KMS-11 (cell line): ENCODE data around the gene LSMEM2.

Experiments used
- H2AFZ ChIP-seq: fragments of 200-600 bp; sonication (generic); 2 replicates; pipeline ENCODE4 v1.6.1; 2016; ENCODE audit warnings: antibody characterized with exemption, mixed run types, low read depth
- H3K27ac ChIP-seq: fragments of 200-600 bp; sonication (generic); 2 replicates; pipeline ENCODE4 v1.6.1; 2016; ENCODE audit warnings: mild to moderate bottlenecking, mixed run types
- H3K27me3 ChIP-seq: fragments of 200-600 bp; sonication (generic); 2 replicates; pipeline ENCODE4 v1.6.1; 2017; ENCODE audit warnings: mild to moderate bottlenecking, low read depth, mixed run types, moderate library complexity; ENCODE audit not compliant: insufficient read depth
- H3K36me3 ChIP-seq: fragments of 200-600 bp; sonication (generic); 2 replicates; pipeline ENCODE4 v1.6.1; 2017; ENCODE audit warnings: mild to moderate bottlenecking, mixed run types; ENCODE audit not compliant: insufficient read depth
- H3K4me1 ChIP-seq: fragments of 200-600 bp; sonication (generic); 2 replicates; pipeline ENCODE4 v1.6.1; 2016; ENCODE audit warnings: mild to moderate bottlenecking, low read depth, mixed run types; ENCODE audit not compliant: poor library complexity, severe bottlenecking
- H3K4me2 ChIP-seq: fragments of 200-600 bp; sonication (generic); 2 replicates; pipeline ENCODE4 v1.7.0; 2016; ENCODE audit warnings: mild to moderate bottlenecking, mixed run types
- H3K4me3 ChIP-seq: fragments of 200-600 bp; sonication (generic); IDR thresholded peaks from 2 replicates; pipeline ENCODE4 v1.6.1; 2017; ENCODE audit warnings: low read depth, low read length, mixed read lengths; ENCODE audit not compliant: insufficient read depth
- H3K79me2 ChIP-seq: fragments of 200-600 bp; sonication (generic); 2 replicates; pipeline ENCODE4 v1.6.1; 2016; ENCODE audit warnings: low read depth, mixed run types; ENCODE audit not compliant: insufficient read depth
- H3K9ac ChIP-seq: fragments of 200-600 bp; sonication (generic); 2 replicates; pipeline ENCODE4 v1.6.1; 2016; ENCODE audit warnings: mild to moderate bottlenecking, mixed run types
- H4K20me1 ChIP-seq: fragments of 200-600 bp; sonication (generic); 2 replicates; pipeline ENCODE4 v1.6.1; 2016; ENCODE audit warnings: mild to moderate bottlenecking, mixed run types; ENCODE audit not compliant: insufficient read depth
- TF ChIP-seq, protein P1 (sequence below): fragments of 200-600 bp; sonication (generic); conservative IDR thresholded peaks from 2 replicates; pipeline ENCODE4 v1.6.1; 2017; ENCODE audit warnings: low read depth, mild to moderate bottlenecking, antibody characterized with exemption, low read length, moderate library complexity, mixed read lengths

Gene LSMEM2

DNA sequence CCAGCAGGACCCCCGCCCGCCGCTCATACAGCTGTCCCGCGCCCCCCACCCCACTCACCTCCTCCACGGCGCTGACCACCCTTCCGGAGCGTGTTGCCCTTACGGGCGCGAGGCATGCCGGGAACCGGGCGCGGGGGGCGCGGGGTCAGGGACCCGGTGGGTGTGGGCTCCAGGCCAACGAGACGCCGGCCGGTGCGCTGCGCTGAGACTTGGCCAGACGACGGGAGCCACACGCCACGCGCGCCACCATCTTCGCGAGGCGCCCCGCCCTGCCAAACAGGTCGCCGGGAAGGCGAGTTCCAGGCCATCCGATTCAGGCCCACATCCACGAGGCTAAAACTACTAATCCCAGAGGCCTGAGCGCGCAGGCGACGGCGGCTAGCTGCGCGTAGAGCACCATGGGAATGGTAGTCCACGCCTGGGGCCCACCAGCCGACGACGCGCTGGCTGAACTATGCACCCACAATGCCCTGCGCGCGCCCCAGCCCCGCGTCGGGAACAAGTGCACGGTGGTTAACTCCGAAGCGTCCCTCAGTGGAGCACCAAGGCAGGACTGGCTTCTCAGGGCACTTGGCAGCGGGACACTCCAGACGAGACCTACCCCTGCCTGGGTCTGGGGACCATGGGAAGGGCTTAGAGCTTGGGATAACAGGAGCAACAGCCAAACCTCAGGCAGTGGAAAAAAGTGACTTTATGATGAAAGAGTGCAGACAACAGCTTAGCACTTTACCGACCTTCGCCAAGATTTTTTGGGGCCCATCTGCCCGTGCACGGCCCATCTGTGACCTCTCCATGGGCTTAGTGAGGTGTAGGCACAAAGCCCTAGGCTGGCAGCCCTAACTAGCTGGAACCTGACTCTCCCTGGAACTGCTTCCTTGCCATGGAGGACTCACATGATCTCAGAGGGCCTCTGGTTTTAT, 13.5 kb downstream of the LSMEM2 start, which contains the start of gene IFRD2:
Gene IFRD2, minus strand, starts transcription at position 271 of the 920 bp plus-strand sequence. Its CDS starts 155 bp downstream, at position 116.
- Histone ChIP-seq H3K4me3 (peak within 1 kb of the TSS; percentile 26), H3K4me2 (peak within 1 kb of the TSS; percentile 84), H3K36me3 (no peaks in the 10 kb centered on the region), H3K9ac (peak within 1 kb of the TSS; percentile 96), H4K20me1 (no peaks in the 10 kb centered on the region), H3K27ac (peak within 1 kb of the TSS; percentile 74), H3K4me1 (peaks cover 7% of the 10 kb centered on the region), H3K27me3 (no peaks in the 10 kb centered on the region), H3K79me2 (peaks cover 17% of the 10 kb centered on the region), H2AFZ (peak within 1 kb of the TSS; percentile 61; the same call in 1 of the 2 replicates)
- TF ChIP-seq, protein P1, sequence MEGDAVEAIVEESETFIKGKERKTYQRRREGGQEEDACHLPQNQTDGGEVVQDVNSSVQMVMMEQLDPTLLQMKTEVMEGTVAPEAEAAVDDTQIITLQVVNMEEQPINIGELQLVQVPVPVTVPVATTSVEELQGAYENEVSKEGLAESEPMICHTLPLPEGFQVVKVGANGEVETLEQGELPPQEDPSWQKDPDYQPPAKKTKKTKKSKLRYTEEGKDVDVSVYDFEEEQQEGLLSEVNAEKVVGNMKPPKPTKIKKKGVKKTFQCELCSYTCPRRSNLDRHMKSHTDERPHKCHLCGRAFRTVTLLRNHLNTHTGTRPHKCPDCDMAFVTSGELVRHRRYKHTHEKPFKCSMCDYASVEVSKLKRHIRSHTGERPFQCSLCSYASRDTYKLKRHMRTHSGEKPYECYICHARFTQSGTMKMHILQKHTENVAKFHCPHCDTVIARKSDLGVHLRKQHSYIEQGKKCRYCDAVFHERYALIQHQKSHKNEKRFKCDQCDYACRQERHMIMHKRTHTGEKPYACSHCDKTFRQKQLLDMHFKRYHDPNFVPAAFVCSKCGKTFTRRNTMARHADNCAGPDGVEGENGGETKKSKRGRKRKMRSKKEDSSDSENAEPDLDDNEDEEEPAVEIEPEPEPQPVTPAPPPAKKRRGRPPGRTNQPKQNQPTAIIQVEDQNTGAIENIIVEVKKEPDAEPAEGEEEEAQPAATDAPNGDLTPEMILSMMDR, result no peak

DNA sequence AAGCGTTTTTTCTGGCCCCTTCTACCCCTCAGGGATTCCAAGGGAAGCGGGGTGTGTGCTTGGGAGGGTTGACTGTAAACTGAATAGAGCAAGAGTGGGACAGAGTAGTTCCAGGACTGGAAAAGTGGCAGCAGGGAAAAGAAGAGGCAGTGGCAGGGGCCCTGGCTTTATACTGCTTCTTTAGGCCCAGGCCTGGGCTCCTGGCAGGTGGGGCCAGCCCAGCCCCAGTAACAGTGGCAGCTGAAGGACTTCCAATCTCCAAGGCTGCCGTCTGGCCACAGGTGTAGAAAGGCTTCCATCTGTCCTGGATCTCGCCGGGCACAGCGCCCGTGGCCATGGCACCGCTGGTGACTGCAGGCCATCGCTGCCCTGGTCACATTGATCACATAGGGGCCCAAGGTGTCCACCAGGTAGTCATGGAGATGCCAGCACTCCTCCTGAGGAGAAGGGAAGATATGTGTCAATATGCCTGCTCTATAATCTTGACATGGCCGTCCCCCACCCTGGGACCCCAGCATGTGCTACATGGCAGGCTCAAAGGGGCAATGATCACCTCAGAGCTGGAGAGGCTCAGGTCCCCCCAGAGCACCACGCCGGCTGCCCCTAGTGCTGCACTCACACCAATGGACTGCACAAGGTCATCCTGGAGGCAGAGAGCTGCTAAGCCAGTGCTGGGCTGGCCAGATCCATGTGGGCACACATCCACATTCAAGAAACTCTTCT, 14.4 kb downstream of the LSMEM2 start:
- peak overlapping the region; percentile 39 for H3K27ac ChIP-seq
- peak overlapping the region; percentile 26 for H3K4me3 ChIP-seq
- peak overlapping the region; percentile 96 for H3K9ac ChIP-seq
- no peaks in the 10 kb centered on the region for H3K27me3 ChIP-seq
- no peaks in the 10 kb centered on the region for H3K36me3 ChIP-seq
- H4K20me1 ChIP-seq, result no peaks in the 10 kb centered on the region
- peak overlapping the region; percentile 61; the same call in 1 of the 2 replicates for H2AFZ ChIP-seq
- TF ChIP-seq, protein P1, result no peak
- H3K4me2 ChIP-seq, result peak overlapping the region; percentile 79
- peaks cover 17% of the 10 kb centered on the region for H3K79me2 ChIP-seq
- H3K4me1 ChIP-seq, result peaks cover 10% of the 10 kb centered on the region

DNA sequence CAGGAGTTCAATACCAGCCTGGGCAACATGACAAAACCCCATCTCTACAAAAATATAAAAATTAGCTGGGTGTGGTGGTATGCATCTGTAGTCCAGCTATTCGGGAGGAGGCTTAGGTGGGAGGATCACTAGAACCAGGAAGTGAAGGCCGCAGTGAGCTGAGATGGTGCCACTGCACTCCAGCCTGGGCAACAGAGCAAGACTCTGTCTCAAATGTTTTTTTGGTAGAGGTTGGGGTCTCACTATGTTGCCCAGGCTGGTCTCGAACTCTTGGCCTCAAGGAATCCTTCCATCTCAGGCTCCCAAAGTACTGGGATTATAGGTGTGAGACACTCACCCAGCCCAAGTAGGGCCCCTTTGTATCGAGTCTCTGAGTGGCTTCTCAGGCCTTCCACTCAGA, 15.2 kb downstream of the LSMEM2 start:
- peaks cover 14% of the 10 kb centered on the region for H3K4me1 ChIP-seq
- no peak overlapping the region for H3K9ac ChIP-seq
- peaks cover 17% of the 10 kb centered on the region for H3K79me2 ChIP-seq
- H3K27ac ChIP-seq, result no peak overlapping the region
- H3K4me3 ChIP-seq, result no peak overlapping the region
- no peaks in the 10 kb centered on the region for H3K27me3 ChIP-seq
- H4K20me1 ChIP-seq, result no peaks in the 10 kb centered on the region
- no peak overlapping the region for H2AFZ ChIP-seq
- H3K4me2 ChIP-seq, result no peak overlapping the region
- TF ChIP-seq, protein P1, result no peak
- no peaks in the 10 kb centered on the region for H3K36me3 ChIP-seq

DNA sequence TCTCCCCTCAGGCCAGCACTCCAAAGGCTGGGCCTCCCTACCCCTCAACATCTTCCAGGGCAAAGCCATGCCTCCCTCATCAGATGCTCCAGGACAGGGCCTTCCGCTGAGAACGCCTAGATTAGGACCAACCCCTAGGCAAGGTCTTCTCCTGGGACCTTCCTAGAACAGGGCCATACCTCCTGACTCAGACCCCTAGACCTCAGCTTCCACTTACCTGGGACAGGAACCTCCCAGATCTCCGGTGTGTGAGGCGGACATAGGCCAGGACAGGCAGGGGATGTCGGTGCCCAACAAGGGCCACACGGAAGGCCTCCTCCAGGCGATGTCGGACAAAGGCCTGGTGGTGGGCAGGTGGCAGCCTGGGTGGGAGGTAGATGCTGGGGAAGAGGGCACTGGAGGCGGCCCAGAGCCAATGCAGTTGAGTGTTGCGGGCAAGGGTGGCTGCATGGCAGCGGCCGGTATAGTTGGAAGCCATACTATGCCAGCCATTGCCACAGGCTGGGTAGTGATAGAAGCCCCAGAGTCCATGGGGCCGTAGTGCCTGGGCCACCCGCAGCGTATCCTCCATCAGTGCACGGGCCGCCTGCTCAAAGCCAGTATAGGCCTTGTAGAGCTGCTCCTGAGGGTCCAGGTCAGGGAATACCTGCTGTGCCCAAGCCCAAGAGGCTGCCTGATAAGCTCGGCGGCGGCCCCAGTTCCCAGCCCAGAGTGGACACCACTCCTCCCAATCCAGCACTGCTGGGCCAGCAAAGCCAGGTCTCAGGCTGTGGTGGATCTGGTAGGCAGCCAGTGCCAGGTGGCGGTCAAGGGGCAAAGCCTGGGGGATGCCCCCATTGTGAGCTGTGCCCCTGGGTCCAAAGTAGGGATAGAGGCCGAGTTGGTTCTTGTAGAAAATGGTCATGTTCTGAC, 15.9 kb downstream of the LSMEM2 start:
- Histone ChIP-seq H3K4me1 (peaks cover 15% of the 10 kb centered on the region), H3K27me3 (no peaks in the 10 kb centered on the region), H2AFZ (no peak overlapping the region), H3K36me3 (no peaks in the 10 kb centered on the region), H3K79me2 (peaks cover 17% of the 10 kb centered on the region), H3K9ac (no peak overlapping the region), H3K4me2 (no peak overlapping the region), H3K27ac (no peak overlapping the region), H3K4me3 (no peak overlapping the region), H4K20me1 (no peaks in the 10 kb centered on the region)
- TF ChIP-seq, protein P1, result no peak
